ENCODE results near the gene SPATA3.
A peak's percentile ranks its signal among the peaks of the same experiment; 100 is the strongest.

Gene SPATA3

GRCh38 chr2:231053846-231054245 lies 57.9 kb downstream of the SPATA3 start:
- DNase-seq (ENCODE audit: low read depth), result no peak
- H3K4me3 ChIP-seq (ENCODE audit: low read depth, low read length), result no peak overlapping the region
- peak; percentile 11 for TF ChIP-seq CTCF (IDR thresholded peaks at IDR 0.05; ENCODE audit: low read depth, low read length, missing control alignments)

GRCh38 chr2:231056453-231057416 lies 60.8 kb downstream of the SPATA3 start, which contains the start of gene PSMD1:
Gene PSMD1 (plus strand): TSS chr2:231056867. CDS start chr2:231057026, 159 bp downstream.
- TF ChIP-seq CTCF (IDR thresholded peaks at IDR 0.05; ENCODE audit: low read depth, low read length, missing control alignments), result peak; percentile 93
- peak within 1 kb of the TSS; percentile 91 for H3K4me3 ChIP-seq (ENCODE audit: low read depth, low read length)
- peak; percentile 85 for DNase-seq (ENCODE audit: low read depth)

- TF ChIP-seq CTCF (IDR thresholded peaks at IDR 0.05; ENCODE audit: low read depth, low read length, missing control alignments), result no peak
- DNase-seq (ENCODE audit: low read depth), result no peak
- peak overlapping the region; percentile 91 for H3K4me3 ChIP-seq (ENCODE audit: low read depth, low read length)
Measured at GRCh38 chr2:231057590-231057989, 61.7 kb downstream of the SPATA3 start.
